Activated CD8-positive, alpha-beta T cell treated with anti-CD3 and anti-CD28 coated beads for 36 hours (primary cell): Measurements from ENCODE around the gene EEPD1. TPM values are rescaled to one million over a fixed set of nuclear protein-coding genes. Genes with fewer than 3 reads are reported as not detected.

Experiments
- ATAC-seq: fragments of 200-7000 bp; cut with Tn5 transposase; one replicate; pipeline ENCODE4 v1.10.0; 2021; ENCODE audit warnings: mild to moderate bottlenecking, moderate library complexity
- CTCF ChIA-PET: fragments of 350-600 bp; sonication (Branson Sonifier 250); formaldehyde crosslinking; loops from one replicate; lab custom pipeline; 2021; ENCODE audit warnings: antibody characterized with exemption; lab: Charles Lee
- POLR2A ChIA-PET: fragments of 350-600 bp; sonication (Branson Sonifier 250); formaldehyde crosslinking; loops from one replicate; lab custom pipeline; 2021; ENCODE audit warnings: antibody characterized with exemption; lab: Charles Lee
- DNase-seq: peaks from one replicate; pipeline ENCODE4 v3.0.0-alpha.2; 2020
- H3K27ac Mint-ChIP-seq: one replicate; pipeline ENCODE4 v1.8.0; 2021; ENCODE audit warnings: mild to moderate bottlenecking, mixed read lengths
- H3K27me3 Mint-ChIP-seq: one replicate; pipeline ENCODE4 v1.8.0; 2021; ENCODE audit warnings: mixed read lengths
- H3K36me3 Mint-ChIP-seq: one replicate; pipeline ENCODE4 v1.8.0; 2021; ENCODE audit warnings: low read depth, mixed read lengths
- H3K4me1 Mint-ChIP-seq: one replicate; pipeline ENCODE4 v1.8.0; 2021; ENCODE audit warnings: low read depth, mixed read lengths
- H3K4me3 Mint-ChIP-seq: one replicate; pipeline ENCODE4 v1.8.0; 2021; ENCODE audit warnings: mild to moderate bottlenecking, moderate library complexity, mixed read lengths
- H3K9me3 Mint-ChIP-seq: one replicate; pipeline ENCODE4 v1.8.0; 2021; ENCODE audit warnings: mixed read lengths
- intact Hi-C: fragments of 100-400 bp; cut with micrococcal nuclease; formaldehyde crosslinking; loops from one replicate; pipeline ENCODE4 v1.10.0; 2022
- total RNA-seq, 2 experiments: library from RNA; stranded (reverse); gene quantifications; one replicate each; pipeline ENCODE4 v1.2.3, GENCODE V29; 2021
- TF ChIP-seq, protein P1 (sequence below): fragments of 200-600 bp; IDR thresholded peaks from one replicate; pipeline ENCODE4 v1.8.0; 2022; ENCODE audit warnings: antibody characterized with exemption, mild to moderate bottlenecking

Gene EEPD1
- total RNA-seq, 2 experiments from 2014 or later: 0.76 to 0.90 TPM

- DNase-seq (no peak), ATAC-seq (no peak)
- no peaks in the 10 kb centered on the region for H3K36me3 Mint-ChIP-seq
- H3K9me3 Mint-ChIP-seq: no peaks in the 10 kb centered on the region
- peaks cover 8% of the 10 kb centered on the region for H3K4me1 Mint-ChIP-seq
- POLR2A ChIA-PET: no interaction called here
- H3K27me3 Mint-ChIP-seq: no peaks in the 10 kb centered on the region
- H3K4me3 Mint-ChIP-seq: no peak overlapping the region
- CTCF ChIA-PET: no interaction called here
- H3K27ac Mint-ChIP-seq: no peak overlapping the region
- intact Hi-C loops: no loop called here
- TF ChIP-seq, protein P1, sequence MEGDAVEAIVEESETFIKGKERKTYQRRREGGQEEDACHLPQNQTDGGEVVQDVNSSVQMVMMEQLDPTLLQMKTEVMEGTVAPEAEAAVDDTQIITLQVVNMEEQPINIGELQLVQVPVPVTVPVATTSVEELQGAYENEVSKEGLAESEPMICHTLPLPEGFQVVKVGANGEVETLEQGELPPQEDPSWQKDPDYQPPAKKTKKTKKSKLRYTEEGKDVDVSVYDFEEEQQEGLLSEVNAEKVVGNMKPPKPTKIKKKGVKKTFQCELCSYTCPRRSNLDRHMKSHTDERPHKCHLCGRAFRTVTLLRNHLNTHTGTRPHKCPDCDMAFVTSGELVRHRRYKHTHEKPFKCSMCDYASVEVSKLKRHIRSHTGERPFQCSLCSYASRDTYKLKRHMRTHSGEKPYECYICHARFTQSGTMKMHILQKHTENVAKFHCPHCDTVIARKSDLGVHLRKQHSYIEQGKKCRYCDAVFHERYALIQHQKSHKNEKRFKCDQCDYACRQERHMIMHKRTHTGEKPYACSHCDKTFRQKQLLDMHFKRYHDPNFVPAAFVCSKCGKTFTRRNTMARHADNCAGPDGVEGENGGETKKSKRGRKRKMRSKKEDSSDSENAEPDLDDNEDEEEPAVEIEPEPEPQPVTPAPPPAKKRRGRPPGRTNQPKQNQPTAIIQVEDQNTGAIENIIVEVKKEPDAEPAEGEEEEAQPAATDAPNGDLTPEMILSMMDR: no peak
Observed at GRCh38 chr7:36149694-36150452, 3.2 kb upstream of the EEPD1 start.

- H3K4me1 Mint-ChIP-seq: peaks cover 8% of the 10 kb centered on the region
- ChIA-PET CTCF (no interaction called here), POLR2A (interaction anchor here (1.1 kb wide), 1 partner anchor 36 kb away, joined by 5 read pairs; no protein-coding TSS in a partner anchor)
- no peaks in the 10 kb centered on the region for H3K36me3 Mint-ChIP-seq
- intact Hi-C loops: no loop called here
- ATAC-seq (no peak), DNase-seq (no peak)
- no peaks in the 10 kb centered on the region for H3K27me3 Mint-ChIP-seq
- H3K27ac Mint-ChIP-seq: peak overlapping the region; percentile 8
- TF ChIP-seq, protein P1: no peak
- peak overlapping the region; percentile 72 for H3K4me3 Mint-ChIP-seq
- H3K9me3 Mint-ChIP-seq: no peaks in the 10 kb centered on the region
Observed at GRCh38 chr7:36151921-36152755, 916 bp upstream of the EEPD1 start.

DNA sequence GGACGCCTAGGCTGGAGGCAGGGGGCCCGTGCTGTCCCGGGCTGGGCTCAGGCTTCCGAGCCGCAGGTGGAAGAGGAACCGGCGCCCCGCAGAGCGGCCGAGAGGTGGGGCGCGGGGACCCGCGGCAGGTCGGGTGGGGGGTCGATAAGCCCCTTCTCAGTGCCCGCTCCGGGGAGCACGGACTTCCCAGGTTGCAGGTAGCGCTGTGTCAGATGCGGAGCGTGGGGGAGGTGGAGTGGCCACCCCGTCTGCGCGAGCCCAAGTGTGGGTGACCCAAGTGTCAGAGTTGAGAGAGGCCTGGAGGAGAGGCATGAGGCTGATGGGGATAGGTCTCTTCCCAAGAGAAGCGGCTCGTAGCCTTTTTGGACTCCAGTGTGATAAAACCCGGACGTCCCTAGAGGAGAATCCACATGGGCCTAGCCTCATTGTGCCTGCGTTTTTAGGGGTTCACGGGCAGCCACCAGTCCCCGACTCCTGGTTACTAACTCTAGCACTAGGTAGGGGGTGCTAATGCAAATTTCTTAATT, 580 bp downstream of the EEPD1 start:
- DNase-seq (no peak), ATAC-seq (no peak)
- Mint-ChIP-seq H3K4me3 (peak overlapping the region; percentile 72), H3K27ac (no peak overlapping the region), H3K4me1 (peaks cover 8% of the 10 kb centered on the region), H3K27me3 (no peaks in the 10 kb centered on the region), H3K9me3 (no peaks in the 10 kb centered on the region), H3K36me3 (no peaks in the 10 kb centered on the region)
- ChIA-PET POLR2A (no interaction called here), CTCF (no interaction called here)
- TF ChIP-seq, protein P1: no peak
- intact Hi-C loops: no loop called here

GRCh38 chr7:36154255-36155212, 1.5 kb downstream of the EEPD1 start:
- no peaks in the 10 kb centered on the region for H3K36me3 Mint-ChIP-seq
- TF ChIP-seq, protein P1: no peak
- no peaks in the 10 kb centered on the region for H3K9me3 Mint-ChIP-seq
- intact Hi-C loops: no loop called here
- peak overlapping the region; percentile 72 for H3K4me3 Mint-ChIP-seq
- ATAC-seq (no peak), DNase-seq (no peak)
- peaks cover 8% of the 10 kb centered on the region for H3K4me1 Mint-ChIP-seq
- ChIA-PET POLR2A (no interaction called here), CTCF (no interaction called here)
- H3K27me3 Mint-ChIP-seq: no peaks in the 10 kb centered on the region
- no peak overlapping the region for H3K27ac Mint-ChIP-seq
